Measurements from ENCODE around the gene DNAH1. TPM values are rescaled to one million over a fixed set of nuclear protein-coding genes. Genes with fewer than 3 reads are reported as not detected.

The DNAH1 gene
- total RNA-seq, 4 donors from 2014 or later: 9.5 to 30.3 (median 14.6) TPM

DNA sequence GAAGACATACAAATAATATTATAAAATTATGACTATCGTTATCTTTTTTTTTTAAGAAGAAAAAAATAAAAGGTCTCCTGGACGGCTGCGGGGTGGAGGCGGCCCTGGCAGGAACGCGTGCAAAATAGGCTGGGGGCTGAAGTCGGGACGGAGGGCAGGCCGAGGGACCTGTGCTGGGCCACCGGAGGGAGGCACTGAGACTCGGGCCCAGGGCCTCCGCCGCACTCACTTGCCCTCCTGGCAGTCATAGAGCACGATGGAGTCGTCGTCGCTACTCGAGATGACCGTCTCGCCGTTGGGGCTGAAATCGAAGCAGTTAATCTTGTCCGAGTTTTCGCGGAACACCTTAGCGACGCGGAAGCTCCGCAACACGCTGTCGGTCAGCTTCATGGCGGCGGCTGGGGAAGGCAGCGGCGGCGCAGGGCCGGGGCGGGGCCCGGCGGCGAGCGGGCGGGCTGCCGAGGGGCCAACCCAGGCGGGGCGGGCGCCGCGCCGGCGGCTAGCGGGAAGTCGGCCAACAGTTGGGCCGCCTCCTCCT, 38.1 kb upstream of the DNAH1 start:
- TF ChIP-seq, protein P1, sequence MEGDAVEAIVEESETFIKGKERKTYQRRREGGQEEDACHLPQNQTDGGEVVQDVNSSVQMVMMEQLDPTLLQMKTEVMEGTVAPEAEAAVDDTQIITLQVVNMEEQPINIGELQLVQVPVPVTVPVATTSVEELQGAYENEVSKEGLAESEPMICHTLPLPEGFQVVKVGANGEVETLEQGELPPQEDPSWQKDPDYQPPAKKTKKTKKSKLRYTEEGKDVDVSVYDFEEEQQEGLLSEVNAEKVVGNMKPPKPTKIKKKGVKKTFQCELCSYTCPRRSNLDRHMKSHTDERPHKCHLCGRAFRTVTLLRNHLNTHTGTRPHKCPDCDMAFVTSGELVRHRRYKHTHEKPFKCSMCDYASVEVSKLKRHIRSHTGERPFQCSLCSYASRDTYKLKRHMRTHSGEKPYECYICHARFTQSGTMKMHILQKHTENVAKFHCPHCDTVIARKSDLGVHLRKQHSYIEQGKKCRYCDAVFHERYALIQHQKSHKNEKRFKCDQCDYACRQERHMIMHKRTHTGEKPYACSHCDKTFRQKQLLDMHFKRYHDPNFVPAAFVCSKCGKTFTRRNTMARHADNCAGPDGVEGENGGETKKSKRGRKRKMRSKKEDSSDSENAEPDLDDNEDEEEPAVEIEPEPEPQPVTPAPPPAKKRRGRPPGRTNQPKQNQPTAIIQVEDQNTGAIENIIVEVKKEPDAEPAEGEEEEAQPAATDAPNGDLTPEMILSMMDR (IDR thresholded peaks at IDR 0.05; ENCODE audit: low read depth): no peak

DNA sequence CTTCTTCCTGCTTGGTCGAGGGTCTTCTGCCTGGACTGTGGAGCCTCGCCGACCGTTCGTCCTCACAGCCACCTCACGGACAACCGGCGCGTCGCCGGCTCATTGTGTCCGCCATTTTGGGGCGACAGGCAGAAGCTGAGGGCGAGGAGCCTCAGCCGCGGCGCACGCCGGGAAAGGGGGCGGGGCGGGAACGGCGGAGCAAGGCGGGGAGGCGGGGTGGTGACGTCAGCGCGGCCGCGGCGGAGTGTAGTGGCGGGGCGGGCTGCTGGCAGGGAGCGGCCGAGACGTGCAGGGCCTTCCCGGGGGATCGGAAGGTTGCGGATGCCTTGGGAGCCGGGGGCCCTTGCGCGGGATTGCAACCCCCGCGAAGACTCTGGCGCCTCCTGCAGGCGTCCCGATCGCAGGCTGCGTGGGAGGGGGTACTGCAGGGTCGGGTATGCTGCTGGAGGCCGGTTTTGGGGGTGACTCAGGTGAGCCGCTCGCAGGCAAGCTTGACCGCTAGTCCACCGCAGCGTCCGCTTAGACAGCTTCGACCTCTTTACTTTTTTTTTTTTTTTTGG, 37.5 kb upstream of the DNAH1 start, which contains the start of gene WDR82:
WDR82 (minus strand) TSS at position 140 of the 560 bp plus-strand sequence. CDS start 288 bp downstream, outside the sequence.
- TF ChIP-seq, protein P1 (IDR thresholded peaks at IDR 0.05; ENCODE audit: low read depth): no peak

DNA sequence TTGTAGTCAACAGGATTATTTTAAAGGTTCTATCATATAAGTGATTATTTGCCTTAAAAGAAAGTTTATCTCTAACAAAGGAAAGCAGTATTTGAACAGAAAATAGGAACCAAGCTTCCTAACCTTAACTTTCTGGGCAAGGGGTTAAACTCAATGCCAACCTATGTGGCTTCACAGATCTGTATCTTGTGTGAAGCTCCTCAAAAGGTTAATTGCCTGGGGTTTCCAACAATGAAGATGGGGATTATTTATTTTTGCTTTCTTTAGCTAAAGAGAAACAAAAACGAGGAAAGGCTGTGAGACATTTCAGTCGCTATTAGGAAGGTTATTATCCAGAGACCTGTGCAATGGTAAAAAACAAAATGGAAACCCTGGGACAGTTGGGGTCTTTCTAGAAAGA, 36.5 kb upstream of the DNAH1 start:
- TF ChIP-seq, protein P1 (IDR thresholded peaks at IDR 0.05; ENCODE audit: low read depth): no peak

DNA sequence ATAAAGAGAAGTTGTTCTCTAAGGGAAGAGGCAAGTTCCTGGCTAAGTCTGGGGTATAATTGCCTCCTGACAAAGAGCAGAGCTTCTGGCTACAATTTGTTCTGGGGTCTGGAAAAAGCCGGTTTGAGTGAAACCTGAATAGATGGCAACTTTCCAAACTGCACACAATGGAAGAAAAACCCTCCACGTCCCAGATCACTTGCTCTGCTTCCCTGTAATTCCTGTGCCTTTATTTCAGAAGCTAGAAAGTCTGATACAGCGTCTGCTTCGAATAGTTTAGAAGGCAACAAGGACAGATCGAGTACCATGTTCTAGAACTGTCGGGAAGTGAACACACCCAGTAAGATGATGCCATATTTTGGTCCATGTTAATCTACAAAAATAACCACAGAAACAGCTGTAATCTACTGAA, 36.1 kb upstream of the DNAH1 start:
- TF ChIP-seq, protein P1 (IDR thresholded peaks at IDR 0.05; ENCODE audit: low read depth): no peak

DNA sequence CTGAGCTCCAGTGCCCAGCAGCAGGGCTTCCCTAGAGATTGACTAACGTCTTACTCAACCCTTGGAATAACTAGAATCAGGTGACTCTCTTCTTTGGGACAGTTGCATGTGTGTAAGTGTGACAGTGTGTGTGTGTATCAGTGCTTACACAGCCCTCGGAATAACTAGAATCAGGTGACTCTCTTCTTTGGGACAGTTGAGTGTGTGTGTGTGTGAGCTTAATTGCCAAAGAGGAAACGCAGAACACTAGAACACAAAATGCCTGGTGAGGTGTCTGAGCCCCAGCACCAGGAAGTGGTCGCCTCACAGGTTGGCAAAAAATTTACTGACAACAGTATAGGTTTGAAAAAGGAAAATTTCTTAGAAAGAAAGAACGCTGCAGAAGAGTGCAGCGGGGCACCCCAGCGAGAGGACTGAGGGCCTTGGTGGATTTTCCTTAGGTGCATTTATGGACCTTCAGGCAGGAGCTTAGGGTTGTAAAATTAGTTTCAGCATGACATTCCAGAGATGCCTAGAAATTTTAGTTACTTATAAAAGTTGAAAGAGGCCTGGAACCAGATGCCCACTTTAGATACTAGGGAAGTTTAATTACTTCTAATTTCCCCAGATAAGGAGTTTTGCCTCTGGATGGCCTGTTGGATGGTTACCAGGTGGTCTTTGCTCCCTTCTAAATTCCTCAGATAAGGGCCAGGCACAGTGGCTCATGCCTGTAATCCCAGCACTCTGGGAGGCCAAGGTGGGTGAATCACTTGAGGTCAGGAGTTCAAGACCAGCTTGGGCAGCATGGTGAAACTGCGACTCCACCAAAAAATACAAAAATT, 33.9 kb upstream of the DNAH1 start:
- TF ChIP-seq, protein P1 (IDR thresholded peaks at IDR 0.05; ENCODE audit: low read depth): no peak

DNA sequence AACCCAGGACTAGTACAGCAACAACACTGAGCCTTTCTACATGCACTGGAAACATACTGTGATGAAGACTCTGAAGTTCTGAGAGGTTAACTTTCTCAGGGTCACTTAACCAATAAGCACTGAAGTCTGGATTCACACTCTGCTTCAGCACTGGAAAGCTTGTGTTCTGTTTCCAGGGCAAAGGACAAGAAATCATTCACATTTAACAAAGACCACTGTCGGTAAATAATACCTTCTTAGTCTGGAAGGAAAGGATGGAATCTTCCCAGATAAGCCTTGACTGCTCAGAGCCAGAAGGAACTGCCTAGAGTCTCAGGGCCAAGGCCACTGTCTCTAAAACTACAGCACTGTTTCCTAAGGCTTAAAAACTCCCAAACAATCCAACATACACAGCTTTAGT, 32.8 kb upstream of the DNAH1 start:
- TF ChIP-seq, protein P1 (IDR thresholded peaks at IDR 0.05; ENCODE audit: low read depth): no peak

DNA sequence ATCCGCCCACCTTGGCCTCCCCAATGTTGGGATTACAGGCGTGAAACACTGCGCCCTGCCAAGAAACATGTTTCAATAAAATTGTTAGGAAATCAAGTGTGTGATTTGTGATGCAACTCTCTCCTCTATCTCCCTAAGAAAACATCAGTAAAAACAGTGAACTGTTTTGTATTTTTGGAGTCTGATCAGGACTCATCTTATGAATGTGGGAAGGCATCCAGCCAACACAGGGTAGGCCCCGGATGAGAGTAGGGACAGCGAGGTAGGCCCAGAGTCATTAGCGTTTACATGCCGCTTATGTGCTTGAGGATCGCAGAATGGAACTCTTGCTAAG, 29.4 kb upstream of the DNAH1 start:
- TF ChIP-seq, protein P1 (IDR thresholded peaks at IDR 0.05; ENCODE audit: low read depth): no peak
